HEK293T (cell line): Measurements from ENCODE around the gene PRC1.

ENCODE experiments used
- ARNT ChIP-seq: fragments of 450-650 bp; IDR thresholded peaks from 2 replicates; pipeline ENCODE4 v1.6.1; 2017; ENCODE audit warnings: mild to moderate bottlenecking
- BHLHE40 ChIP-seq: fragments of 450-650 bp; IDR thresholded peaks from 2 replicates; pipeline ENCODE4 v1.6.1; 2016; ENCODE audit warnings: mild to moderate bottlenecking, moderate library complexity, borderline replicate concordance
- ELF4 ChIP-seq: fragments of 450-650 bp; IDR thresholded peaks from 2 replicates; pipeline ENCODE4 v1.6.1; 2017; ENCODE audit warnings: antibody characterized with exemption
- FOXA1 ChIP-seq: fragments of 450-650 bp; IDR thresholded peaks from 2 replicates; pipeline ENCODE4 v1.6.1; 2016; ENCODE audit warnings: mild to moderate bottlenecking
- HDGF ChIP-seq: fragments of 450-650 bp; IDR thresholded peaks from 2 replicates; pipeline ENCODE4 v1.6.1; 2017; ENCODE audit warnings: antibody characterized with exemption, borderline replicate concordance
- LEF1 ChIP-seq: fragments of 450-650 bp; IDR thresholded peaks from 2 replicates; pipeline ENCODE4 v1.6.1; 2017; ENCODE audit warnings: mild to moderate bottlenecking, borderline replicate concordance
- PKNOX1 ChIP-seq: fragments of 450-650 bp; IDR thresholded peaks from 2 replicates; pipeline ENCODE4 v1.6.1; 2016
- SP1 ChIP-seq: fragments of 450-650 bp; IDR thresholded peaks from 2 replicates; pipeline ENCODE4 v1.6.1; 2017

GRCh38 chr15:90982135-90982534 lies 12.2 kb downstream of the PRC1 start:
- TF ChIP-seq PKNOX1 (no peak), SP1 (no peak), ELF4 (no peak), LEF1 (no peak), FOXA1 (no peak), HDGF (no peak), BHLHE40 (no peak), ARNT (no peak)
